HG03521 (cell line): ENCODE data around the gene FAM227A.
"Not testable (repeated sequence)": the region's sequence is repeated elsewhere in the genome, so short reads cannot be mapped to it uniquely, and the experiment has no call there.

ENCODE experiments used
- ATAC-seq: cut with Tn5 transposase; IDR thresholded peaks from one replicate; pipeline ENCODE4 v1.9.1; 2021; ENCODE audit warnings: mild to moderate bottlenecking, moderate library complexity; ENCODE audit not compliant: unreplicated experiment

Gene FAM227A

DNA sequence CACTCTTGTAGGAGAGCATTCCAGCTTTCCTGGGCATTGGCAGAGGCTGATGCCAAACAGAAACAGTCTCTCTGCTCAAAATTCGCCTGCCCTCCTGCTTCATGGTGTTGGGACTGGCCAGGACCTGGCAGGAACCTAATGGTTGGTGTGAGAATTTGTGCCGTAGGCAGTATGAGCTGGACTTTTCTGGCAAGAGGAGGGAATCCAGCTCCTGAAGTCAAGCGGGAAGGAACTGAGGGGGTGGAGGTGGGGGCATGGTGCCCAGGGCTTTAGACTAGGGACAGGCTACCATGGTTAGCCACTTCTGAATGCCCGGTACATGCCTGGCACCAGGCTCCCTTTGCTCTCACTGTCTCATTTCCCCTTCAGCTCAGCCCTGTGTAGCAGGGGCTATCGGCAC is 18.7 kb upstream of the FAM227A start:
- no peak for ATAC-seq

DNA sequence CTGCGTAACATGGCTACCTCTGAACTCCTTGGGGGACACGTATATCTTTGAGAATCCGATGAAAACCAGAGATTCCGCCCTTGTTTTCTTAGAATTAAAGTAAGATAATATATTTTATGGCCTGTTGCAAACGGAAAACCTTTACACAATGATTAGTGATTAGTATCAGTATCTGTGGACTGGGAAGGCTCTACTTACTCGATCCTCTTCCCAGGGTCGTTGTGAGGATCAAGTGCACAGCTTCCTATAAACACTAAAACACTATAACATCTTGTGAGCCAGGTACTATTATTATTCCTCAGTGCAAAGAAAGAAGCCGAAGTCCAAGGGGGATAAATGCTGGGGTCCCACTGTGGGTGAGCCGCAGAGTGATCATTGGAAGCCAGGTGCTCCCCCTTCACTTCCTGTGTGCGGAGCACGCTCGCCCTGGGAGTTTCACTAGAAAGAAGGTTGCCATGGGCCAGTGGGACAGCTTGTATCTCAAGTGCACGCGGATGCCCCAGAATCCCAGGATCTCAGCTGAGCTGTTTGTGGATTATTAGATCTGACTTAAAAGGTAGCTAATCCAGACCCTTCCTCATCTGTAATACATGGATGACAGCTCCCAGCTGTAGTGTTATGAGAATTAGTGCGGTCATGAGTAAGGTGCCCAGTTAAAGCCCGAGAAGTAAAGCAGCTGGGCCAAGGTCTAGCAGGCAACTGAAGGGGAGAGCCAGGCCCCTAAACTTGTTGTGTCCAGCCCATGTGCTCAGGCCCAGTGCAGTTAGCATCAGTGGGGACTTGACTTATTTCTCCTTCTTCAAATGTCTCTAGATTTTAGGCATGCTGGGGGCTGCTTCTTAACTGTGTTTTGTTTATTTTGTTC is 1.1 kb upstream of the FAM227A start:
- ATAC-seq, result peak; percentile 35

GRCh38 chr22:38655519-38656255 is 505 bp downstream of the FAM227A start:
- ATAC-seq, result no peak

- no peak for ATAC-seq
These were observed 2.5 kb downstream of the FAM227A start for GRCh38 chr22:38653741-38654140.

DNA sequence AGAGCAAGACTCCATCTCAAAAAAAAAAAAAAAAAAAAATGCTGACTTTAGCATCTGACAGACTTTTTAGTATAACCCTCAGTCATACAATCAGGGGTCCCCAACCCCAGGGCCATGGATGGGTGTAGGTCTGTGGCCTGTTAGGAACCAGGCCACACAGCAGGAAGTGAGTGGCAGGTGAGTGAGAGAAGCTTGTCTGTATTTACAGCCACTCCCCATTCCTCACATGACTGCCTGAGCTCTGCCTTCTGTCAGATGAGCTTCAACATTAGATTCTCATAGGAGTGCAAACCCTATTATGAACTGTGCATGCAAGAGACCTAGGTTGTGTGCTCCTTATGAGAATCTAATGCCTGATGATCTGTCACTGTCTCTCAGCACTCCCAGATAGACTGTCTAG is 3.3 kb downstream of the FAM227A start:
- ATAC-seq, result no peak

GRCh38 chr22:38649841-38650522 is 6.2 kb downstream of the FAM227A start:
- no peak for ATAC-seq

GRCh38 chr22:38645430-38645829 is 10.8 kb downstream of the FAM227A start:
- ATAC-seq, result no peak

DNA sequence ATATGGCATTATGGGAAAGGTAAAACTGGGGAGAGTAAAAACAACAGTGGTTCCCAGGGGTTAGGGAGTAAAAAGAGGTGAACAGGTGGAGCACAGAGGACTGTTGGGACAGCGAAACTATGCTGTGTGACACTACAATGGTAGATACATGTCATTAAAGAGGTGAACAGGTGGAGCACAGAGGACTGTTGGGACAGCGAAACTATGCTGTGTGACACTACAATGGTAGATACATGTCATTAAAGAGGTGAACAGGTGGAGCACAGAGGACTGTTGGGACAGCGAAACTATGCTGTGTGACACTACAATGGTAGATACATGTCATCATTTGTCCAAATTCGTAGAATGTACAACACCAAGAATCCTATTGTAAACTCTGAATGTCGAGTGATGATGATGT is 11.9 kb downstream of the FAM227A start:
- not testable (repeated sequence) for ATAC-seq

DNA sequence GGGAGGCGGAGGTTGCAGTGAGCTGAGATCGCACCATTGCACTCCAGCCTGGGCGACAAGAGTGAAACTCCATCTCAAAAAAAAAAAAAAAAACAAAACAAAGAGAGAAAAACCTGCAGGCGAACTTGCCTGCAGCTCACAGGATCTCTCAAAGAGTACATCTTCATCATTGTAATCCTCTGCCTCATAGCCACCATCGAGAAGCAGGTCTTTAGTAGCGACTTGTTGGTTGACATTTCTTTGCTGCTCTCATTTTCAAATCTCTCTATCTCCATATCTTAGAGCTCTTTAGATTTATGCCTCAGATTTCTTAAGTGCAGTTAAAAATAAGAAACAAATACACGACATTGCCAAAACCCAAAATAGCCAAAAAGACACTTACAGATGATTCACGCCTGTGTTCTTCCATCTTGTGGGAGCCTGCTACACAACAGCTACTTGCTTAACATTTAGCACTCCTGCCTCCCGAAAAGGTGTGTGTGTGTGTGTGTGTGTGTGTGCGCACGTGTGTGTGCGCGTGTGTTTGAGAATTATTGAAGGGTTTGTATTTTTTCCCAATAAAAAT is 14.6 kb downstream of the FAM227A start:
- ATAC-seq, result no peak

DNA sequence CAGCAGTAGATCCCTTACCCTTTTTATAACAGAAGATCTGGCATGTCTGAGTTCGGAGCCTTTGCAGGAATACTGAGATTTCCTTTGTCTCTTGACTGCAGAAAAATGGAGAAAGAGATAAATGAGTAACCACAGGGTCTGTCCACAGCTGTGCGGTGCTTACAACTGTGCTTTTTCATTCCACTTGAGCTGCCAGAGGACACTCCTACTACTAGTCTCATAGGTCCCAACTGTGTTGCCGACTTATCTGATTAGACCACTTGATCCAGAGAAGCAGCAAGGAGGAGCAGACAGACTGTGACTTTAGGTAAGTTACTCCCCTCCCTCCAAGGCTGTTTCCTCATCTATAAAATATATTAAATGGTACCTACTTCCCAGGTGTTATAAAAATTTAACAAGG is 17.5 kb downstream of the FAM227A start:
- ATAC-seq, result no peak

GRCh38 chr22:38638216-38638615 is 18.0 kb downstream of the FAM227A start:
- ATAC-seq, result no peak

DNA sequence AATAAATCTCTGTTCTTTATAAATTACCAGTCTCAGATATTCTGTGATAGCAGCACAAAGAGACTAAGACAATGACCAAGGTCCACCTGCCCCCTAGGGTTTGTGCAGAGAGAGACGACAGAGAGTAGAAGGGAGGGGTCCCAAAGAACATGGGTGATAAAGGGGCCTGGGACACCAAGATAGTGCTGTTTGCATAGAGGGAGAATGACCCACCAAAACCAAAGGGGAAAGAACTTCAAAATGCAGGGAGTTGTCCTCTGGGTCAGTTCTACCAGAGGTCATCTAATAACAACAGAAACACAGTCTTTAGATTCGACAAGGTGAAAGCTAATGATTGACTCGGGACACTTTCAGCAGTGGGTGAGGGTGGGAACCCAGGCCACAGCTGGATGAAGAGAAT is 23.7 kb downstream of the FAM227A start:
- no peak for ATAC-seq

DNA sequence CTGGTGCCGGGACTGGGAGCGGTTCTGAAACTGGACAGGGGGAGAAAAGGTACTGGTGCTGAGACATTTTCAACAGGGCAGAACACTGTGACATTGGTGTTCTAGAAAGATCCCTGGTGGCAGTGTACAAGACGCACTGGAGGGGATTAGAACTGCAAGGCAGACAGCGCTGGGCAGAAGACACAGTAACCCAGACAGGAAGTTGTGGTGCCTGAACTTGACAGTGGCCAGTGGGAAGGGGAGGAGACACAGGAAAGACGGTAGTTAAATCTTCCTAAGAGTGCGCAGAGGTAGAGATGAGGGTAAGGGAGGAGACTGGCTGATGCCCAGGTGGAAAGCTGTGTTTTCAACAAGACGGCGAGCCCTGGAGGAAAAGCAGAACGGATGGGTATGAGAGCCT is 24.5 kb downstream of the FAM227A start:
- no peak for ATAC-seq

- no peak for ATAC-seq
These were observed 27.1 kb downstream of the FAM227A start for GRCh38 chr22:38629108-38629507.

DNA sequence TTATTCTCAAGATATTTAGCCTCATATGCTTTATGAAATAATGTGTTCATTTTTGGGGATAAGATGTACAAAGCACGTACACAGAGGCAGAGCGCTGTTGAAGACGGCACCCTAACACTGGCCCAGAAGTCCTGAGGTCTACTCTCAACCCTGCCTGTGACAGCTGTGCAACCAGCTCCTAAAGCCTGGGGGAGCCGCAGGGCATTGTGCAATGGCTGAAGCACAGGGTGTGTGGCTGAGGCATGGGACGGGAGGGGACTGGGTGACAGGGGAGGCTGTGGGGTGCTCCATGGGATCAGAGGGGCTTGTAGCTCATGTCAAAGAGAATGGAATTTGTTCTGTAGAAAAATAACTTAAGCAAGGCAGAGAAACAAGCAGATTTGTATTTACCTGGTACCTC is 27.7 kb downstream of the FAM227A start:
- ATAC-seq, result no peak

- no peak for ATAC-seq
These were observed 32.8 kb downstream of the FAM227A start for GRCh38 chr22:38623351-38623750.

GRCh38 chr22:38618682-38619081 is 37.5 kb downstream of the FAM227A start:
- ATAC-seq, result no peak

DNA sequence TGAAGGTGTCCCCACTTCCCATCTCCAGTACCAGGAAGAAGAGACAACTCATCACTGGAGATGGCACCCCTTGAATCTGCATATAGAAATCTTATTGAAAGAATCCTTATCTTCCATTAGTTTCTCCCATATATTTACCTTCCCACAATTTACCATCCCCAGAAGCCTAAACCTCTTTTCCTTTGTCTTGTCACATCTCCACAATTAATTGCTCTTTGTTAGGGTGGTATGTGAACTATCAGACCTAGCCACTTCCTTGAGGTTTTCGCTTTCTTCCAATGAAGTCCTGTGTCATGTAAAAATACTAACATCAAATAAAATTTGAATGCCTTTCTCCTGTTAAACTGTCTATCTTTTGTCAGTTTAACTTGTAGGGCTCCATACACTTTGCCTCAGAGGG is 37.9 kb downstream of the FAM227A start:
- ATAC-seq, result no peak

DNA sequence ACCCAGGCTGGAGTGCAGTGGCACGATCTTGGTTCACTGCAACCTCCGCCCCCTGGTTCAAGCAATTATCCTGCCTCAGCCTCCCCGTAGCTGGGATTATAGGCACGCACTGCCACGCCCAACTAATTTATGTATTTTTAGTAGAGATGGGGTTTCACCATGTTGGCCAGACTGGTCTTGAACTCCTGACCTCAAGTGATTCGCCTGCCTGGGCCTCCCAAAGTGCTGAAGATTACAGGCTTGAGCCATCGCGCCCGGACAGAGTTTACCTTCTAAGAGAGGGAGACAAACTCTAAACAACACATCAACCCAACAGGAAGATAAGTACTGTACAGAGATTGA is 41.2 kb downstream of the FAM227A start:
- ATAC-seq, result not testable (repeated sequence)

DNA sequence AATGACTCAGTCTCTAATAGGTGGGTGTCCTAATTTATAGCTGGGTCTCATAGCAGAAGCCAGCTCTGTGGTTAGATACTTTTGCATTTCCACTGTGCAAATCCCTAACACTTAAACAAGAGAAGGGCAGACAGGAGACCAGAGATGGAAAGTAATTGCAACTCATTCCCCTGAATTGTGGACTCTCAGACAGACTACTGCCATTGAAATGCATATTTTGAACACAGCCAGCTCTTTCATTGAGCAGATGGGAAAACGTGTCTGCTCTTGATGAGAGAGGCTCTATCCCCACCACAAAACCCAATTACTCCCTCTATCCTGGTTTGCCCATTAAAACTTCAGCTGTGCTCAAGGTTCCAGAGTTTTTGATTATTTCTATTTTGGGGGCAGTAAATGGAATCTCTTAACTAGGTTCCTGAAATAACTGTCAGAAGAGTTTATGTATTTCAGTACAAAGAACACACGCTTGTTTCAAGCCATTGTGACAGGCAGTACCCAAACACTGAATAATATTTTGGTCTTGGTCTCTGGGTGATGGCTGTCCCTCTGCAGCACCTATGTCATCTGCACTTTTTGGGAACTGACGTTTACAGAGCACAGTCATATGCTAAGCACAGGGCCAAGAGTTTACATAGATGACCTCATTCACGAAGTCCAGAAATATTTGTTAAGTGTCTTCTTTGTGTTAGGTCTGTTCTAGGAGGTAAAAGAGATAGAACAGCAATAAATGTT is 41.7 kb downstream of the FAM227A start:
- no peak for ATAC-seq

GRCh38 chr22:38613588-38613987 is 42.6 kb downstream of the FAM227A start:
- ATAC-seq, result no peak
